AG09319 (cell line): ENCODE measurements around the gene DBF4B.

ENCODE experiments used
- DNase-seq: peaks from one replicate; pipeline ENCODE4 v3.0.0-alpha.2; 2010; ENCODE audit warnings: low read depth; ENCODE audit errors: extremely low read depth
- TF ChIP-seq, protein P1 (sequence below): IDR thresholded peaks from 2 replicates; pipeline ENCODE4 v1.5.1; 2011; ENCODE audit warnings: low read depth, mild to moderate bottlenecking, inconsistent platforms, low read length, moderate library complexity

DBF4B gene

DNA sequence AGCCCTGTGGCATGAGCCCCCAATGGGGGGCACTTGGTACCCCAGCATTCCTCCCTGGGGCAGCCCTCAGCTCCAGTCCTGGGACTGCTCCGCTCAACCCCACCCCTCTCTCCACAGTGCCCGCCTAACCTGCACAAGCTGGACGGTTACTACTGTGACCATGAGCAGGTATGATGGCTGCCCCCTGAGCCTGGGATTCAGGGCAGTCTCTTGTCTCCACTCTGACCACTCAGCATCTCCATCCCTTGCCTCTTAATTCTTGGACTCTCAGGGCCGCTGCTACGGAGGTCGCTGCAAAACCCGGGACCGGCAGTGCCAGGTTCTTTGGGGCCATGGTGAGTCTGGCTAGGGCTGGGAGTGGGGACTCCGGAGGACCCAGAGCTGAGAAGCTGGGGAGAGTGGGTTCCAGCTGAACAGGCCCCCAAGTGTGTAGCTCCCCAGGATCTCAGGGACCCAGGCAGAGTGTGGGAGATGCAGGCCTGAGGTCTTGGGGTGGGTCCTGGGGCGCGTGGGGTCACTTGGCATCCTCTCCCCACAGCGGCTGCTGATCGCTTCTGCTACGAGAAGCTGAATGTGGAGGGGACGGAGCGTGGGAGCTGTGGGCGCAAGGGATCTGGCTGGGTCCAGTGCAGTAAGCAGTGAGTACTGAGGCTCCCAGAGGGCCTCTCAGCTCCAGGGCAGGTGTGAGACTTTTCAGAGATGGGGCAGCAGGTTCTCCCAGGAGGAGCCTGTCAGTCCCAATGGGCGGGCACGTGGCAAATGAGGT lies 68.3 kb downstream of the DBF4B start:
- no peak for DNase-seq
- TF ChIP-seq, protein P1, sequence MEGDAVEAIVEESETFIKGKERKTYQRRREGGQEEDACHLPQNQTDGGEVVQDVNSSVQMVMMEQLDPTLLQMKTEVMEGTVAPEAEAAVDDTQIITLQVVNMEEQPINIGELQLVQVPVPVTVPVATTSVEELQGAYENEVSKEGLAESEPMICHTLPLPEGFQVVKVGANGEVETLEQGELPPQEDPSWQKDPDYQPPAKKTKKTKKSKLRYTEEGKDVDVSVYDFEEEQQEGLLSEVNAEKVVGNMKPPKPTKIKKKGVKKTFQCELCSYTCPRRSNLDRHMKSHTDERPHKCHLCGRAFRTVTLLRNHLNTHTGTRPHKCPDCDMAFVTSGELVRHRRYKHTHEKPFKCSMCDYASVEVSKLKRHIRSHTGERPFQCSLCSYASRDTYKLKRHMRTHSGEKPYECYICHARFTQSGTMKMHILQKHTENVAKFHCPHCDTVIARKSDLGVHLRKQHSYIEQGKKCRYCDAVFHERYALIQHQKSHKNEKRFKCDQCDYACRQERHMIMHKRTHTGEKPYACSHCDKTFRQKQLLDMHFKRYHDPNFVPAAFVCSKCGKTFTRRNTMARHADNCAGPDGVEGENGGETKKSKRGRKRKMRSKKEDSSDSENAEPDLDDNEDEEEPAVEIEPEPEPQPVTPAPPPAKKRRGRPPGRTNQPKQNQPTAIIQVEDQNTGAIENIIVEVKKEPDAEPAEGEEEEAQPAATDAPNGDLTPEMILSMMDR = no peak

- DNase-seq = no peak
- TF ChIP-seq, protein P1 = no peak
Observed at GRCh38 chr17:44777394-44778348, 69.2 kb downstream of the DBF4B start.

- TF ChIP-seq, protein P1 = no peak
- DNase-seq = no peak
Observed at GRCh38 chr17:44778656-44779210, 70.3 kb downstream of the DBF4B start.

GRCh38 chr17:44779211-44780025 lies 71.0 kb downstream of the DBF4B start:
- TF ChIP-seq, protein P1 = peak; percentile 77
- peak; percentile 42 for DNase-seq

- no peak for DNase-seq
- TF ChIP-seq, protein P1 = no peak
Observed at GRCh38 chr17:44780161-44780560, 71.7 kb downstream of the DBF4B start.

DNA sequence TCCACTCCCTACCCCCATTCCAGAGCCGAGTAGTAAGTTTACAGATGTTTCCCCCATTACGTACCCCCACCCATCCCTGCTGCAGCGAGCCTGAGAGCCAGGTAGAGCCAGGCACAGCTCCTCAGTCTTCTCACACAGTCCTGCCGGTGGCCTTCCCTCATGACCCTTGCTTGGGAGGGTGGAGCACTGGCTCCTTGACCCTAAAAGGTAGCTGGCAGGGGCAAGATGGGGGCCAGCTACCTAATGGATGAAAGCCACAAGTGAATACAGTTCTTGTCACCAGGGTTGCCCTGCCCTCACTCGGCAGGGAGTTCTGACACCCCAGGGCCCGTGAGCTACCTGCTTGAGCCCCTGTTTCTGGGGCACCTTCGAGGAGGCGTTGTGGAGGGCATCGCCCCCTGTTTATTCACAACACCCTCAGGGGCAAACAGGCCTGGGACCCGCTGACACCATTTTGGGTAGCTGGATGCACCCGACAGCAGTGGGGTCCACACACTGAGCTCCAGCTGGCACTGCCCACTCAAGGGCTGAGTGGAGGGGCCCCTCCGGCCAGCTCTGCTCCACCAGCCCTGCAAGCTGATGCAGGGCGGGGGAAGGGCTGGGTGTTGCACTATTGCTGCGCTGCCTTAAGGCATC lies 72.5 kb downstream of the DBF4B start:
- DNase-seq = no peak
- TF ChIP-seq, protein P1 = no peak
